Limb (tissue), 2 donors: ENCODE results near the gene LCMT2.

Experiments
- DNase-seq, 2 donors: peaks; one replicate each; pipeline ENCODE4 v3.0.0-alpha.2; 2016; ENCODE audit errors: extremely low spot score in 2 of 2

Gene LCMT2

DNA sequence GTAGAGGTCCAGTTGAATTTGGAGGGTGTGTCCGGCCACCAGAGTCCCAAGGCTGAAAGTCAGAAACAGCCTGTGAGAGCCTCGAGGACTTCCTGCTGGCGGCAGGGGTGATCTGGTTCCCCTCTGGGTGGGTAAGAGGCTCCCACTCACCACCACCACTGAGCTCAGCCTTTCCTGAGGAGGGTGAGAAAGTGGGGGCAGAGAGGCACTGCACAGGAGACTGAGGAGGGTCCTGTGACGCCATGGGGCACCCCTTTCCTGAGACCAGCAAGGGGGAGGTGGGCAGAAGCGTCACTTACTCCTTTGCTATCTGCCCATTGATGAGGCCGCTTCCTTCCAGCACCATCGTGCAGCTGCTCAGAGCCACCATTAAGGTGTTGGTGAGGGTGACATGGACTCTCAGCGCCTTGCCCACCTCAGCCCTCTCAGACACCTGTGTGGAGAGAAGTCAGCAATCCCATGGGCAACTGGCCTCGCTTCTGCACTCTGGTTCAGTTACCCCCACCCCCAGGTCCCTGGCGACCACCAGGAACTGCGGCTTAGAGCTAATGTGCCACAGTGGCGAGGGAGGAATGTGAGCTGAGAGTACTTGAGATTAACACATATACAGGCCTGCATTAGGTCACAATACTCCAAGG lies 53.7 kb downstream of the LCMT2 start:
- DNase-seq, result no peak

GRCh38 chr15:43275740-43276562 lies 54.4 kb downstream of the LCMT2 start:
- DNase-seq, result no peak

DNA sequence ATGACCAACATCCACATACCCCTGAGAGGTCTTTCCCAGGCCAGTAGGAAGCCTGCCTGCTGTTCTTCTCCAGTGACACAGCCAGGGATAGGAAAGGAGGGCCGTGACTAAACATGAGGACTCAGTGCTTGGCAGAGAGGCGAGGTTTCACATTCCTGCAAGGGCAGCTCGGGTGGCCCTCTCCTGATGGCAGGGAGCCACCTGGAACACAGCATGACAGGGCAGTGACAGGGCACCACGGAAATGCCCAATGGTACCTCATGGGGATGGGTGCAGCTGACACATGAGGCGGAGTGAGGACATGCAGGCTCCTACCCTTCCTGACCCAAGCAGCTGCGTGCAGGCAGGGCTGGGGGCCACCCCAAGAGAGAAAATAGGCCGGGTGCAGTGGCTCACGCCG lies 56.2 kb downstream of the LCMT2 start:
- no peak for DNase-seq
